Adrenal gland (tissue), 5 donors: Measurements from ENCODE around the gene FBLN7.

Experiments
- CTCF ChIP-seq, 6 experiments: fragments of 450-650 bp in 4 of 6; fragments of 200-600 bp in 2 of 6; sonication (generic) in 1 of 6; IDR thresholded peaks; 1 replicate in 5 of 6; 2 replicates in 1 of 6; pipeline versions ENCODE4 v1.5.1 to v1.8.0; 2016 to 2021; ENCODE audit warnings: antibody characterized with exemption in 6 of 6, mild to moderate bottlenecking in 2 of 6, moderate library complexity in 1 of 6
- POLR2A ChIP-seq, 2 donors: fragments of 450-650 bp; IDR thresholded peaks; one replicate each; pipeline ENCODE4 v1.6.1; 2017; ENCODE audit warnings: antibody characterized with exemption in 2 of 2, mild to moderate bottlenecking in 2 of 2, moderate library complexity in 1 of 2
- donor health status: DM: no; HTN: no; CAD: no.

GRCh38 chr2:112165296-112165695 is 27.1 kb downstream of the FBLN7 start:
- TF ChIP-seq CTCF (IDR thresholded peaks at IDR 0.05) (no peak), POLR2A (IDR thresholded peaks at IDR 0.05) (no peak)
